GM21367 (cell line): ENCODE results near the gene DMRTB1.

ENCODE experiments used
- ATAC-seq: cut with Tn5 transposase; IDR thresholded peaks from one replicate; pipeline ENCODE4 v1.9.1; 2021; ENCODE audit not compliant: unreplicated experiment

The DMRTB1 gene

DNA sequence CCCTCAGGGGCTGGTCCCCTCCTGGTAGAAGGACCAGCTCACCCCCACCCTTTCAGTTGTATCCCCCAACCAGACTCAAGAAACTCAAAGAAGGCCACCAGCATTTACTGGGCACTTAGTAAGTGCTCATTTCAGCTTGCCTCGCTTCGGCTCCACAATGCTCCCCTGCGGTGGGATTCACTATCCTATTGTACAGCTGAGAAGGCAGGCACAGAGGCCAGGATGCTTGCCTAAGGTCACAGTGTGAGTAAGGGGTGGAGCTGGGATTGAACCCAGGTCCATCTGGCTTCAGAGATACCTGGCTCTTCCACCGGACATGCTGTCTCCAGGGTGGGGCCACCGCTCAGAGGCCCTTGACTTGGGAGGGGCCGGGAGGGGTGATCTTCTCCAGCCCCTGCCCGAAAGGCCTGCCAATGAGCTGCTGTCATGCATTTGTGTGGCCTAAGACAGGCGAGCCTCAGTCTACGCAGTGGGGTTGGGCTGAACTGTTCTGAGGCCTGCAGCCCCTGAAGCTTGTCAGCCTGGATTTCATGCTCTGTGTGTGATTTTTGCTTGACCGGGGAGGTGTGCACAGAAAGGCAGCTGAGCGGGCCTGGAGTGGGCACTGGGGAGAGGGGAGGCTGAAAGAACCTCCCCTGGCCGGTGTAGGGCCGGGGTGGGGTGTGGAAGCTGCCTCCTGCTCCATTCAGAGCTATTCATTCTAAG, 48.1 kb downstream of the DMRTB1 start:
- ATAC-seq, result no peak

DNA sequence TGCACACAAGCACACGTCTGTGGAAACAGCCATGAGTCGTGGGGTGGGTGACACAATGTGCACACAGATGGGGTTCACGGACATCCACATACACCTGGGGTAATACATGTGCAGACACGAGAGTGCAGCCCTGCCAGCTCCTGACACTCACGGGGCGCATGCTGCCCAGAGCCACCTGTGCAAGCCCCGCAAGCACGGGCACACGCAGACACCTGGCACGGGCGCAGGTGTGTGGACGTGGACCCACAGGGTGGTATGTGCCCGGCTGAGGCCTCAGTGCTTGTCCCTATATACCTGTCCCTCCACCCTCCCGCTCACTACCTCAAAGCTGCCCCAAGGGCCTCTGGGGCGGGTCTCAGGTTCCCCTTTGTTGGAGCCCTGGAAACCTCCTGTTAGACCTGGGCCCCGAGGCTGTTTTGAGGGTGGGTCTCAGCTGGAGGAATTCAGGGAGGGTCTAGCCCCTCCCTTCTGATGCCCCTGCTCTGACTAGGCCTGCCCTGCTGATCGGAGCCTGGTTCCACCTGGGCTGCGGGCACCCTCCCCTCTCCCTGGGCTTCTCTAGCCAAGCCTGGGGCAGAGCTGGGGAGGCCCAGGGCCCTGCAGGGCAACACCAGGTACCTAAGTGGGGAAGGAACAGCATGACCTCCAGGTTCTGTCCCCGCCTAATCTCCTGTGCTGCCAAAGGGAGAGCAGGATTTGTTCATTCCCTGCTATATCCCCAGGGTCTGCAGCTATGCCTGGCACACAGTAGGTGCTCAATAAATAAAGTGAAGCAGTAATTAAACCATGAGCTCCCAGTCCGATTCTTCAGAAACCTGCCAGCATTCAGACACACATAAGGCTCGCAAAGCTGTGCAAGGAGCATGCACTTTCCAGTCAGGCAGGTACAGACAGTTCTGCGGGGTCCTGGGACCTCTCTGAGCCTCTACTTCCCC, 49.1 kb downstream of the DMRTB1 start:
- ATAC-seq, result no peak

DNA sequence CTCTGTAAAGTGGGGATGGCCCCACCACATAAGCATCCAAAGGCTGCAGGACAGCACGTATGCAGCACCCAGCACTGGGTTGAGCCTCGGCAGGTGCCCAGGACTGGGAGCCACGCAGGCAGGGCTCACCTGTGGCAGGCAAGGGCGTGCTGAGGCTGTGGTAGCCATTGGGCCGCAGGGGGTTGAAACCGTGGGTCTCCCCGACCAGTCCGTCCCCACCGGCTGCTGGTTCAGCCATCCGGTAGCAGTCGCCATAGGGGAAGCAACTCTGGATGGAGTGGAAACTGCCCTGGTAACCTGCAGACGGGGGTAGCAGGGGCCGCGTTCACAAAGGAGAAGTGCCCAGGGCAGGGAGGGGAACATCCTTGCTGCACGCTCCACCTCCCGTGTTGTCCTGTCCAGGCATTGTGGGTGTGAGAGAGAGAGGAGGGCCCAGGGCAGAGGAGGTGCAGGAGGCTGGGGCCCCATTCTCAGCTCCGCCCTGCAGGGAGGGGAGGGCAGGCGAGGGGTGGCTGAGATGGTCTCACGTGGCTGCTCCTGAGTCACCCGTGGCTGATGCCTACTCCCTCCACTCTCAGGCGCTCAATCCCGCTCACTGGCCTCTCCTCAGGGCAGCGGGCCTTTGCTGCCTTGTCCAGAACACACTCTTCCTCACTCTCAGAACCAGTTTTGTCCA, 49.9 kb downstream of the DMRTB1 start:
- ATAC-seq, result no peak

DNA sequence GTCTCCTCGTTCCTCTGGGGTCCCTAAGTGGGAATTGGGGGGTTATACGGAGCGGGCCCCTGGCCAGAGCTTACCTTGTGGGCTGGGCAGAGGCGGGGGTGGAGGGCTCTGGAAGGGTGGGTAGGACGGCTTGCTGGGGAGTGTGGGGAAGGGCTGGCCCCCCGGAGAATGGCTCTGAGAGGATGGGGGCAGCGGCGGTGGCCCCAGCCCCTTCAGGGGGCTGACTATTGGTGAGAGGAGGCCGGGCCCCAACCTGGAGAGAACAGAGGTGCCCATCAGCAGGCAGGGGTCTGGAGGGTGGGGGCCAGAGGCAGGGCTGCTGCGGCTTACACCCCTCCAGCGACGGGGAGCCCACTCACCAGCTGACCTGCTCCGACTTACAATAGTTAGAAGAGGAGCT, 50.6 kb downstream of the DMRTB1 start:
- no peak for ATAC-seq

DNA sequence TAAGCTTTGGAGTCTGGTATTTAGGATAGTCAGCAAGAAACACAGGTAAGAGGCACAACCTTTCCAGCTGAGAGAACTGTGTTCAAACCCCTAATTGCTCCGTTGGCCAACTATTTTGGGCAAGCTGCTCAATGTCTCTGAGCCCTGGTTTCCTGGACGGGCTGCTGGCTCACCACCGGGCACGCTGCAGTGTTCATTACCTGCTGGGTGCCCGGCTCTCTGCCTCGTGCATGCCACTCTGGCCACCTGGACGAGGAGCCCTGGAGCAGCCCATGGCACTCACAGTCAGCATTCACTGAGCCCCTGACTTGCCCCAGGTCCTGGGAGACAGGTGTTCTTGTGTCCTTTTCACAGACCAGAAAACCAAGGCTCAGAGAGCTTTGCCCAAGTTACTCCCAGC, 51.0 kb downstream of the DMRTB1 start:
- ATAC-seq, result no peak

DNA sequence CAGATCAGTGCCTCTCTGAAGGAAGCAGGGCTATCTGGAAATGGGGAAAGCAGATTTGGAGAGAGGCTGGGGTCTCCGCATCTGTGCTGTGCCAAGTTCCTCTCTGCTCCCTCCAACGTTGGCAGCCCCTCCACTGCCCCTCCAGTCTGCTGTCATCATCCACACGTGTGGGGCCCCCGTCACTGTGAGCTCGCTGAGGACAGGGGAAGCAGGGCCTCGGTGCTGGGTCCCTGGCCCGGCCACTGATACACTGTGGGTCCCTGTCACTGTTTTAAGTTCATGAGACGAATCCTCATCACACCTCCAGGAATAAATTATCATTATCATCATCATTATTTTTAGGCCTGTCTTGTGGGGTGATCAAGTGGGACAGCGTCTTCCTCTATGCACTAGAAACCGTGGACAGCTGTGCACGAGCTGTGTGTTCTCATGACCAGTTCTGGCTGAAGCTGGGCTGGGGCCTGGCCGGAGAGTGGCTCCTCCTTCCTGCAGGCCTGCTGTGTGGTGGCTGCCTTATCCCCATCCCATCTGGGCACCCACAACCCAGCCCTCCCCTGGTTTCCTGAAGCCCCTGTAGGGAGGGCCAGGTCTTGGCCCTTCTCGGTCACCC, 52.2 kb downstream of the DMRTB1 start:
- no peak for ATAC-seq

DNA sequence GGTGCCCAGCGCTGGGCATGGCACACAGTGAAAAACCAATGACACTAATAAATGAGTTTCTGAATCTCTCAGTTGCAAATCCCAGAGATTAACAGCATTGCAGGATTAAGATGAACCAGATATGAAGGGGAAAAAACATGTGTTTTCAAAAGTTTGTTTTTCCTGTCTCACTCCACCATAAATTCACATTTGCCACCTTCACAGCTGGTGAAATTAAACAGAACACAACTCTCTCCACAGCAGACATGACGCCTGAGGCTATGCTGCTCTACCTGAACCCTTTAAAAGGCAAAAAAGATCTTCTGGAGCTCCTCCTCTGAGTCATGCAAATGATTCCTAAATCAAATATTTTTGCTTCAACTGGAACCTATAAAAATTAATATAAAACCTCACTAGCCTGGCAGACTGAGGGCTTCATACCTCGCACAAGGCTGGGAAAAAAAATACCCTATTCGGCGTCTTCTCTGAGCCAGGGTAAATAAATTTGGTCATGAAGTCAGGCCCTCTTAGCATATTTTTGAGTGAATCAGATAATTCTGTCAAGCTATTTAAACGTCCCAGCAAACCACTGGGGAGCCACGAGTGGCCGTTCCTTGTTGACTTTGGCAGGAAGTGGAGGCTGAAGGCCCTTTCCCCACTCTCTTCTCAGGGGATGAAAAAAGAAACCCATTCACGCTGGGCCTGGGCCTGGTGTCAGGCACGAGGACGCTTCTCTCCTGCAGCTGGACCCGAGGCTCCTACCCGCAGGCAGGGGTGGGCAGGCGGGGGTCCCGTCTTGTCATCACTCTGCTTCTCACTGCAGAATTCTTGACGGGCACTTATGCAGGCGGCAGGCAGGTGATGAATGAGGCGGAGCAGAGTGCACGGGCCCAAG, 53.0 kb downstream of the DMRTB1 start:
- no peak for ATAC-seq

DNA sequence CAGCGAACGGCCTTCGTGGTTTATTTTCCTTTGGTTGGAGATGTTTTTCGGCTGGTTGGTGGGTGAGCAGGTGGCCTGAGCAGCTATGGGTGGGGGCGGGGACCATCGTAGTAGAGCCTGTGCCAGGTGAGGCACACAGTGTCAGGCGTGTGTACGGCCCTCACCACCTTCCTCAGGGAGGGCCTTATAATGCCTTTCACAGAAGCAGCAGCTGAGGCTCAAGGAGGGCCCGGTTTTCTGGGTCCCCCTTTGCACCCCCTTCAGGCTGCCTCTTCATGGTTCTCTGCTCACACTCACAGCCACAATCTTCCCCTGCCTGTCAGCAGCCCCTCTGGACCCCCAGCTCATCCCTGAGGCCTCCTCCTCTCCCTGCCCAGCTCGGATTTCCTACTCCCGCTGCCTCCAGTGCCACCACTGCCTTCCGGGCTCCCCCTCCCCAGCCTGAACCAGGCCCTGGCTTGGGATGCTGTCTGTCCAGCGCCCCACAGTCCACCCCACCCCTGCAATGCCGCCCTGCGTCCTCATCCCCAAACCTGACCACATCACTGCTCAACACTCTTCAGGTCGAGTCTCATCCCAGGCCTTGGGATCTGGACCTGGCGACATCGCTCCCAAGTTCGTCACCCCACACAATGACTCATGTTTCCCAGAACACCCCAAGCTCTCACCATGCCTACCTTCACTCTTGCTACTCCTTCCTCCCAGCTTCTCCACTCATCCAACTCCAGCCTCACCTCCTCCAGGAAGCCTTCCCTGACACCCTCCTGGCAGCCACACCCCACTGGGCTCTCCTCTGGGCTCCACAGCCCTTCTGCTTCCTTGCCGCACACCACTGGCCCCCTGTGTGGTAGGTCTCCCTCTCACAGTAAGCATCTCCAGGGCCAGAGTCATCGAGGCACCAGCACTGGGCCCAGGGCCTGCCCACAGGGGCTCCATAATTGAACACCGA, 53.9 kb downstream of the DMRTB1 start:
- ATAC-seq, result no peak

DNA sequence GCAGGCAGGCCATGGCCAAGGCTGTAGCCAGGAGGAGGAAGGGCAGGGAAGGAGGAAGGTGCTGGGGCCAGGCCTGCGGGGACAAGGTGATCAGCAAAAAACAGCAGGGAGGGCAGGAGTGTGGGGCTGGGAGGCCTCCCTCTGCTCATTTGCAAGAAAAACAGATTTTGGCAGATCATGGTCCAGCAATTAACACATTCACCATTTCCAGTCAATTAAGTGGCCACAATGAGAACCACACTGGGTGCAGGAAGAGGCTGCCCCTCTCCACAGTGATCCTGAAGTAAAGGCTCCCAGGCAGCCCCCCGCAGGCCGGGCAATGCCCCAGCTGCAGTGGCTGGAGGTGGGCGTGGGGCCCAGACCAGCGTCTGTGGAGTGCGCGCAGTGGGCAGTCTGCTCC, 54.6 kb downstream of the DMRTB1 start:
- ATAC-seq, result no peak

DNA sequence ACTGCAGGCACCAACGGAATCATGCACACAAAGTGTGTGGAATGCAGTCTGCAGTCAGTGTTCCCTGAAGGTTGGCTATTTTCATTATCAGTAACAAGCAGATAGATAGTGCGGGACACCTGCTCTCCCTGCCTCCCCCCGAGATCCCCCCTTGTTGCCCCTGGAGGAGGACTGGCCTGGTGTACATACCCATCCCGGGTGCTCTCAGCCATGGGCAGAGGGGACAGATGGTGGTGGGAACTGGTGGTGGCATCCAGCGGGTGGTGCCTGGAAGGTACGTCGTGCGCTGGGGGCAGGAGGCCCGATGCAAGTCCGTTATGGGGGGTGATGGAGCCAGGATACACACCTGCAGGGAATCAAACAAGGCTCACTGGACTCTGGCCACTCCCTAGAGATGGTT, 55.2 kb downstream of the DMRTB1 start:
- ATAC-seq, result no peak

DNA sequence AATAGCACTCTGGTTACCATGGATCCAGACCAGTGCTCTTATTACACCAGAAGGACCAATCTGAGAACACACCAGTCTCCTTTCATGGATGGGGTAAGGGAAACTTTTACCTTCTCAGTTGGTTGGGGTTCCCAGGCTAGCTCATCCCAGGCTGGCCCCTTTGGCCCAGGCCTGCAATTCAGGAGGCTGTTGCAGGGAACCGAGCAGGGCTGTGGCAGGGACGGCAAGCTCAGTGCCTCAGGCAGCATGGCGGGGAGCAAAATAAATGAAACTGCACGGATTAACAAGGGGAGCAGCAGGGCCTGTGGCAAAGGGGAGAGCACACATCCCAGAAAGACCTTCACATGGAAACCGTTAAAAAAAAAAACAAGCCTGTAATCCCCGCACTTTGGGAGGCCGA, 57.0 kb downstream of the DMRTB1 start:
- no peak for ATAC-seq
